ENCODE measurements around the gene PRDM11.
A peak's percentile ranks its signal among the peaks of the same experiment; 100 is the strongest.

The PRDM11 gene

DNA sequence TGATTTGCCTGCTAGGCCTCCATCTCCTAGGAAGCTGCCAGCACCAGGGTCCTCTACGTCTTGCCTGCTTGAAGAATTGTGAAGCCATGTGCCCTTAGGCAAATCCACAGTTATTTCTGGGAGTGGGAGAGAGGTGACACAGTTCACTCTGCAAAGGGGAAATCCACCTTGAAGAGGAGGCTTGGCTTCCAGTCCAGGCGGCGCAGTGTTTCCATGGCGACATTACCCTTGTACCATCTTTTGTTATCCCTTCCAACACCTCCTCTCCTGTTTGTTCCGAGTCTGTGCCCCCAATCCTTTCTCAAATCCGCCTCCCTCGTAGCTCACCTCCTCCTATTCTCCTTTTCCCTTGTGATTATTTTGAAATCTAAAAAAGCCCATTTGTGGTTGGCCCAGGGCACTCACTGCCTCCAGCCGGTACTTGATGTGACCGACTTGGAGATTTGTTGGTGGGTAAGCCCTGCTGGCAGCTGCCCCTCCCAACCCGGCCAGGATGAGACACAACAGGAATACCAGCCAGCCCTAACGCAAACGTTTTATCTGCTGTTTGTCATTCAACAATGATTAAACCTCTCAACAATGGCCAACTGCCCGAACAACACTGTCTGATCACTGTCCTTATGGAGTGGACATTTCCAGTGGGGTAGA, 121.3 kb downstream of the PRDM11 start:
- no peak for DNase-seq

- DNase-seq, result no peak
These were observed 123.2 kb downstream of the PRDM11 start for GRCh38 chr11:45269678-45270077.

DNA sequence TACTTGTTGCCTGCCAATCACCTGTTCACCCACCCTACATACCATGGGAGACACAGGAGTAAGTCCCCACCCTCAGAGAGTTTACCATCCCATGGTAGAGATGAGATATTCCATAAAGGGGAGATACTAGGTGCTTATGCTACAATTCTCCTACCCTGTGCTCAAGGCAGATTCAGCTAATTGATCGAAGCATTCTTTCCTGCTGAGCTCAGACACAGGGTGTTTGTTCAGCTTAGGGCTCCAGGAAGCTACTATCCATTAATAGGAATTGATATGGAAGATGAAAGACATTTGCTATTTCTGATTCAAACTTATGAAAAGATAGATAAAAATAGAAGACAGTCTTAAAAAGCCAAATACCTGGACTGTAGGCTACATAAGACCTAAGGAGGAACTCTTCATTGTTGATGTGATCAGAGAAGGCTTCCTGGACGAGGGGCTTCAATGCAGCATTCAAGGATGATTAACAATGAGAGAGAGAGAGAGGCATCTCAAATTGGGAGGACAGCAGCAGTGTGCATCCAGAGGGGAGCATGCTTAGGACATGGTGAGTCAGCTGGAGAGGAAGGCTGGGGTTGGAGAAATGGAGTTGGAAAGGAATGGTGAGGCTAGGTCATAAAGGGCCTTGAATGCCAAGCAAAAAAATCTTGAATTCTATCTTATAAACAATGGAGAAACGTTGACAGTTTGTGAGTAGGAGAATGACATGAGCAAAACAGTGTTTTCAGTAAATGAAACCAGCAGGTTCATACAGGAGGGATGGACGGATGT, 124.7 kb downstream of the PRDM11 start:
- no peak for DNase-seq

GRCh38 chr11:45272701-45273100, 126.3 kb downstream of the PRDM11 start:
- no peak for DNase-seq

GRCh38 chr11:45273509-45273908, 127.1 kb downstream of the PRDM11 start:
- DNase-seq, result no peak

GRCh38 chr11:45274206-45274605, 127.8 kb downstream of the PRDM11 start:
- no peak for DNase-seq

- DNase-seq, result no peak
These were observed 129.4 kb downstream of the PRDM11 start for GRCh38 chr11:45275828-45276227.

DNA sequence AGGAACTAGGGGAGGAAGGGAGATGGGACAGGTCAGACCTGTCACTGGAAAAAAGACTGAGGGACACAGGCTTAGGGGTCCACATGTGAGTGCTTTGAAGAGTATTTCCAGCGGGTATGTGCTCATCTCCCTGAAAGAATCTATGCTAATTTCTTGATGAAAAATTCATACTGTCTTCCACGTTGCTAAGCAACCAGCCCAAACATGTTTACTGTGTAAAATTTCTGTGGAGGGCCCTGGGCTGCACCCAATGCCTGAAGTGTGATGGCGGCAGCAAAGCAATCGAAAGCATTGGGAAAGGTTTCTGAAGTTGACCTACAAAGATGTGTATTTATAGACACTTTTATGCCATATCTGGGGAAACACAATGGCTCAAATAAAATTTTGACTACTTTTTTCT, 132.3 kb downstream of the PRDM11 start:
- no peak for DNase-seq

DNA sequence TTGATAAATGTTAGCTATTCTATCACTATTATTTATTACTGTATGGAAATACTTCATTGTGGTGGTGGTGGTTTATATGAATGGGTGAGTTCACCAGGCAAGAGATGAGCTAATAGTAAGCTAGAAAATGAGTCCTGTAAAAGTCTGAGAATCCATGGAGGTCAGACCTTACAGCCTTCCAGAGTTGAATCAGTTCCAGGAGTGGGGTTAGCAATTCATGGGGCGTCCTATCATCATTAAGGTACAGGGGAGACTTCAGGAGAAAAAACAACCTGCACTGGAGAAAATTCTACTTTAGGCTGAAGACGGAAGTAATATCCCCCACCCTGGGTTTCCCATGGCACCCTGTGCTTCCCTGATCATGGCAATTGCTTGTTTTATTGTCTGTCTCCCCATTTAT, 133.2 kb downstream of the PRDM11 start:
- DNase-seq, result no peak

GRCh38 chr11:45280449-45280848, 134.0 kb downstream of the PRDM11 start:
- DNase-seq, result peak; percentile 7

GRCh38 chr11:45282081-45282480, 135.6 kb downstream of the PRDM11 start:
- DNase-seq, result no peak

Measured in CD4-positive, alpha-beta T cell treated with Interferon gamma for 1 hour (primary cell).